GM12872 (cell line): ENCODE results near the gene PIEZO2.

Experiments
- TF ChIP-seq, protein P1 (sequence below): IDR thresholded peaks from 3 replicates; pipeline ENCODE4 v1.5.1; 2011; ENCODE audit warnings: low read depth, mild to moderate bottlenecking, low read length, moderate library complexity; ENCODE audit not compliant: insufficient read depth

Gene PIEZO2

GRCh38 chr18:11149441-11150270 is at the start of gene PIEZO2:
PIEZO2 (minus strand) TSS chr18:11149569; CDS start chr18:11148588, 981 bp downstream.
- TF ChIP-seq, protein P1, sequence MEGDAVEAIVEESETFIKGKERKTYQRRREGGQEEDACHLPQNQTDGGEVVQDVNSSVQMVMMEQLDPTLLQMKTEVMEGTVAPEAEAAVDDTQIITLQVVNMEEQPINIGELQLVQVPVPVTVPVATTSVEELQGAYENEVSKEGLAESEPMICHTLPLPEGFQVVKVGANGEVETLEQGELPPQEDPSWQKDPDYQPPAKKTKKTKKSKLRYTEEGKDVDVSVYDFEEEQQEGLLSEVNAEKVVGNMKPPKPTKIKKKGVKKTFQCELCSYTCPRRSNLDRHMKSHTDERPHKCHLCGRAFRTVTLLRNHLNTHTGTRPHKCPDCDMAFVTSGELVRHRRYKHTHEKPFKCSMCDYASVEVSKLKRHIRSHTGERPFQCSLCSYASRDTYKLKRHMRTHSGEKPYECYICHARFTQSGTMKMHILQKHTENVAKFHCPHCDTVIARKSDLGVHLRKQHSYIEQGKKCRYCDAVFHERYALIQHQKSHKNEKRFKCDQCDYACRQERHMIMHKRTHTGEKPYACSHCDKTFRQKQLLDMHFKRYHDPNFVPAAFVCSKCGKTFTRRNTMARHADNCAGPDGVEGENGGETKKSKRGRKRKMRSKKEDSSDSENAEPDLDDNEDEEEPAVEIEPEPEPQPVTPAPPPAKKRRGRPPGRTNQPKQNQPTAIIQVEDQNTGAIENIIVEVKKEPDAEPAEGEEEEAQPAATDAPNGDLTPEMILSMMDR = no peak

DNA sequence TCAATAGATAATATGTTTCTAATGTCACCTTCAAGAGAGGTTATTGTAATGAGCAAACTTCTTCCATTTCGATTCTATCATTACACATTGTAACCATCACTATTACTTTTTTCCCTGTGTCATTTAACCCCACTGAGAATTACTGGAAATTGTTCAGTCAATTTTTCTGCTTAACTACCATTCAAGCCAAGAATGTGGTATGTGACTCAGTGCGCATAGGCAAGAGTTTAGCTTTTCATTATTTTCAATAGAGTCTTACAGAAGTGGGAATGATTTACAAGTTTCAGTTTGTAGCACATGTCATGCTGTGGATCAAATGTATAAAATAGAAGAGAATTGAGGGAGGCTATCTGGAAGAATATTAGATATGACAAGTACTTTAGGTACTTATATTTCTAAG is 34.3 kb upstream of the PIEZO2 start:
- TF ChIP-seq, protein P1 = no peak

DNA sequence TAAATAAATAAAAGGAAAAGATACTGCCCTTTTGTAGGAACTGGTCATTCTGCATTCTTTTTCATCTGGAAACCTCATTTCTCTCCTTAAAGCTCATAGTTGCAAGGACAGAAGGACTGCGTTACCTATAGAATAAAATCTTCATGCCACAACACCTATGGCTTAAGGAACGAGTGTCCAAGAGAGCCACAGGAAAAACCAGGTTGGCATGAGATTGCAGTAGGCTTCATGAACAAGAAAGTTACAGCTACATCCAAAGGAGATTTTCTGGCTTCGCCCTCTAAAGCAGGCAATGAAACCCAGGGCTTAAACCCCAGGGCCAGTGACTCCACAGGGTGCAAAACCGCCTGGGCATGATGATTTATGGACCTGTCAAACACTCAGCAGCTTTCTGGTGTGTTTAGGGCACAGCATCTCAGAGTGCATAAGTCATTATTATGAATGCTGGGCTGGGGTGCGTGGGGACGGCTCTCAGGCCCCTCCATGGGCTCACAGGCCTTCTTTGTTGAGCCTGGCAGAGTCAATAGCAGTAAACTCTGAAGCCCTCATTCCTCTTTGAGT is 30.7 kb upstream of the PIEZO2 start:
- TF ChIP-seq, protein P1 = no peak

DNA sequence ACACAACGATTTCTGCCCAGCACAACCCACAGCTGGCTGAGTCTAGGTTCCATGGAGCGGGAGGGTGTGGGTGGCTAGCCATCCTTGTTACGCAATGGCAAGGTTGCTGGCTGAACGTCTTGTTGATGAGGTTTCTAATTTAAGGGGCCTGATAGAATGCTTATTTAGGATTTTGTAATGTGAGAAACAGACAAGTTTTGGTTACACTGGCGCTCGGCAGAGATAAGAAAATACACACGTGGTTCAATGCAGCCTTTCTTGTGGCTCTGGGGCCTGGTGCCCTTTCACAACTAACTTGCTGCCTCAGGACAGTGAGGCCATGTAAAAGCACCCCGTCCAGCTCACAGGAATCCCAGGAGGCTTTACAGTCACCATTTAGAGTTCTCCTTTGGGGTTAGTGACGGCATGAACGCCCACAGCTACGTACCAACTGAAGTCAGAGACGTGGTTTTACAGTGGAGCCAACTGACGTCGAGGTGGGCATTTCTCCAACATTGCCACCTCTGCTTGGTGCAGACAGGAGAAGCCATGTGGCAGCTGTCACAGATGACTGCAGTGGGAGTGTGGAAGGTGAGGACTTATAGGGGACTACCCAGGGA is 29.7 kb upstream of the PIEZO2 start:
- TF ChIP-seq, protein P1 = no peak

GRCh38 chr18:11177382-11177781 is 28.0 kb upstream of the PIEZO2 start:
- TF ChIP-seq, protein P1 = no peak

- TF ChIP-seq, protein P1 = no peak
Observed at GRCh38 chr18:11176481-11176881, 27.1 kb upstream of the PIEZO2 start.

- TF ChIP-seq, protein P1 = no peak
Observed at GRCh38 chr18:11175266-11175979, 26.1 kb upstream of the PIEZO2 start.
